Measurements from ENCODE around the gene TOMT.

- TF ChIP-seq, protein P1, sequence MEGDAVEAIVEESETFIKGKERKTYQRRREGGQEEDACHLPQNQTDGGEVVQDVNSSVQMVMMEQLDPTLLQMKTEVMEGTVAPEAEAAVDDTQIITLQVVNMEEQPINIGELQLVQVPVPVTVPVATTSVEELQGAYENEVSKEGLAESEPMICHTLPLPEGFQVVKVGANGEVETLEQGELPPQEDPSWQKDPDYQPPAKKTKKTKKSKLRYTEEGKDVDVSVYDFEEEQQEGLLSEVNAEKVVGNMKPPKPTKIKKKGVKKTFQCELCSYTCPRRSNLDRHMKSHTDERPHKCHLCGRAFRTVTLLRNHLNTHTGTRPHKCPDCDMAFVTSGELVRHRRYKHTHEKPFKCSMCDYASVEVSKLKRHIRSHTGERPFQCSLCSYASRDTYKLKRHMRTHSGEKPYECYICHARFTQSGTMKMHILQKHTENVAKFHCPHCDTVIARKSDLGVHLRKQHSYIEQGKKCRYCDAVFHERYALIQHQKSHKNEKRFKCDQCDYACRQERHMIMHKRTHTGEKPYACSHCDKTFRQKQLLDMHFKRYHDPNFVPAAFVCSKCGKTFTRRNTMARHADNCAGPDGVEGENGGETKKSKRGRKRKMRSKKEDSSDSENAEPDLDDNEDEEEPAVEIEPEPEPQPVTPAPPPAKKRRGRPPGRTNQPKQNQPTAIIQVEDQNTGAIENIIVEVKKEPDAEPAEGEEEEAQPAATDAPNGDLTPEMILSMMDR (IDR thresholded peaks at IDR 0.05; ENCODE audit: low read length), result no peak
- no peak for TF ChIP-seq EZH2 (IDR thresholded peaks at IDR 0.05; ENCODE audit: borderline replicate concordance, low read length)
Measured at GRCh38 chr11:72084965-72085364, 20.8 kb upstream of the TOMT start.

All from OCI-LY1 (cell line).